GM19467 (cell line): Measurements from ENCODE around the gene LIN9.

Source experiments
- ATAC-seq: cut with Tn5 transposase; IDR thresholded peaks from one replicate; pipeline ENCODE4 v1.9.1; 2021; ENCODE audit warnings: mild to moderate bottlenecking, moderate library complexity; ENCODE audit not compliant: unreplicated experiment

Gene LIN9

DNA sequence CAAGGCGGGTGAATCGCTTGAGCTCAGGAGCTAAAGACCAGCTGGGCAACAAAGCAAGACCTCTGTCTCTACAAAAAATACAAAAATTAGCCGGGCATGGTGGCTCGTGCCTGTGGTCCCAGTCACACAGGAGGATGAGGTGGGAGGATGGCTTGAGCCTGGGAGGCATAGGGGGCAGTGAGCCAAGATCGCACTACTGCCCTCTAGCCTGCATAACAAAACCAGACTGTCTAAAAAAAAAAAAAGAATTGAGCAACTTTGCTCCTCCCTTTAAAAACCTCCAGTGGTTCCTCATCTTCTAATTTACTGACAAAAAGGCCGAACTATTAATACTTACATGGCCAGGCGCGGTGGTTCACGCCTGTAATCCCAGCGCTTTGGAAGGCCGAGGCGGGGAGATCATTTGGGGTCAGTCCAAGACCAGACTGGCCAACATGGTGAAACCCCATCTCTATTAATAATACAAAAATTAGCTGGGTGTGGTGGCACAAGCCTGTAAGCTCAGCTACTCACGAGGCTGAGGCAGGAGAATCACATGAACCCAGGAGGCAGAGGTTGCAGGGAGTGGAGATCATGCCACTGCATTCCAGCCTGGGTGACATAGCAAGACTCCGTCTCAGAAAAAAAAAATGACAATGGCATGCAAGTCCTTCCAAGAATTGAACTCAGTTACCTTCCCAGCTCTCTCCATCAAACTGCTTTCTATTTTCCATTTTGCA, 126.8 kb downstream of the LIN9 start:
- no peak for ATAC-seq
